GM21786 (cell line): ENCODE measurements around the gene SLC12A7.
"Not testable (repeated sequence)": the region's sequence is repeated elsewhere in the genome, so short reads cannot be mapped to it uniquely, and the experiment has no call there.

Source experiments
- ATAC-seq: cut with Tn5 transposase; IDR thresholded peaks from one replicate; pipeline ENCODE4 v1.9.1; 2021; ENCODE audit not compliant: unreplicated experiment

Gene SLC12A7

DNA sequence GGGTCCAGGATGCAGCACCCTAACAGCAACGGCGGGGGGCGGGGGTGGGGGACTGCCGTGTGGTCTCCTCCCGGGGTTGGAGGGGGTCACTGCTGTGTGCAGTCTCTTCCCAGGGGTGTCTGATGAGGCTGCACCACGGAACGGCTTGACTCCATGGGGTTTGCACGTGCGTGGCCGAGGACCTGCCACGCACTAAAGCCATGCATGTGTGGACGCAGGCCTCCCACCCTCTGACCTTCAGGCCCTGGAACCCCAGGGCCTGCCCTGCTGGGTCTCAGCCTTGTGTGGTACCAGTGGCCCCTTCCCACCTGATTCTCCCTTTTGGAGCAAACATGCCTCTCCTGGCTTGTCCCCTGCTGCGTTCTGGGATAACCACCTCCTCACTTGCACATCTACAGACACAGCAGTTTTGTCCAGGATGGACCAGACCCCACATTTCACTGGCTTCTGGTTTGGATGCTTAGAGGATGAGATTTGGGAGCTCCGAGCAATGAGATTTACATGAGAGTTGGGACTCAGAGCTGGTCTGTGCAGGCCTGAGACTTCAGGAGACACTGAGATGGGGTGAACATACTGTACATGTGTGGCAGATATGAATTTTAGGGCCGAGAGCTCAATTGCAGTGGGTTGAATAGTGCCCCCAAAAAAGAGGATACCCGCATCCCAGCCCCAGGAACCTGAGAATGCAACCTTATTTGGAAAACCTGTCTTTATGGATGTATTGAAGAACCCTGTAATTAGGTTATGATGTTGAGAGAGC, 45.8 kb downstream of the SLC12A7 start:
- ATAC-seq, result no peak

- no peak for ATAC-seq
These were observed 46.6 kb downstream of the SLC12A7 start for GRCh38 chr5:1065143-1065750.

DNA sequence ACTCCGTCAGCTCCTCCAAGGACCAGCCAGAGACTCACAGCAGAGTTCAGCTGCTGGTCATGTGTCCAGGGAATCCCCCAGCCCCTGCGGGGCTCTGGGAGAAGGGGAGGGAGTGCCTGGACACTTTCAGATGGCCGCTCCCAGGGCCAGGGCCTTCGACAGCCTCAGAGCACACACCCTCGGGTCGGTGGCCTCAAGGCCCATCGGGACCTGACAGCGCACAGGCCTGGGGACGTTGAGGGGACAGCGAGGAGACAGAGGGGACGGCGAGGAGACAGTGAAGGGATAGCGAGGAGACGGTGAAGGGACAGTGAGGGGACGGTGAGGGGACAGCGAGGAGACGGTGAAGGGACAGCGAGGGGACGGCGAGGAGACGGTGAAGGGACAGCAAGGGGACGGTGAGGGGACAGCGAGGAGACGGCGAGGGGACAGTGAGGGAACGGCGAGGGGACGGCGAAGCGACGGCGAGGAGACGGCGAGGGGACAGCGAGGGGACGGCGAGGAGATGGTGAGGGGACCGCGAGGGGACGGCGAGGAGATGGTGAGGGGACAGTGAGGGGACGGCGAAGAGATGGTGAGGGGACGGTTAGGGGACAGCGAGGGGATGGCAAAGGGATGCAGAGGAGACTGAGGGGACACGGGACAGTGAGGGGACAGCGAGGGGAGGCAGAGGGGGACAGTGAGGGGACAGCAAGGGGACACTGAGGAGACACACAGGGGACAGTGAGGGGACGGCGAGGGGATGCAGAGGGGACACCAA, 47.3 kb downstream of the SLC12A7 start:
- ATAC-seq, result no peak

GRCh38 chr5:1063661-1064382, 48.0 kb downstream of the SLC12A7 start:
- no peak for ATAC-seq

DNA sequence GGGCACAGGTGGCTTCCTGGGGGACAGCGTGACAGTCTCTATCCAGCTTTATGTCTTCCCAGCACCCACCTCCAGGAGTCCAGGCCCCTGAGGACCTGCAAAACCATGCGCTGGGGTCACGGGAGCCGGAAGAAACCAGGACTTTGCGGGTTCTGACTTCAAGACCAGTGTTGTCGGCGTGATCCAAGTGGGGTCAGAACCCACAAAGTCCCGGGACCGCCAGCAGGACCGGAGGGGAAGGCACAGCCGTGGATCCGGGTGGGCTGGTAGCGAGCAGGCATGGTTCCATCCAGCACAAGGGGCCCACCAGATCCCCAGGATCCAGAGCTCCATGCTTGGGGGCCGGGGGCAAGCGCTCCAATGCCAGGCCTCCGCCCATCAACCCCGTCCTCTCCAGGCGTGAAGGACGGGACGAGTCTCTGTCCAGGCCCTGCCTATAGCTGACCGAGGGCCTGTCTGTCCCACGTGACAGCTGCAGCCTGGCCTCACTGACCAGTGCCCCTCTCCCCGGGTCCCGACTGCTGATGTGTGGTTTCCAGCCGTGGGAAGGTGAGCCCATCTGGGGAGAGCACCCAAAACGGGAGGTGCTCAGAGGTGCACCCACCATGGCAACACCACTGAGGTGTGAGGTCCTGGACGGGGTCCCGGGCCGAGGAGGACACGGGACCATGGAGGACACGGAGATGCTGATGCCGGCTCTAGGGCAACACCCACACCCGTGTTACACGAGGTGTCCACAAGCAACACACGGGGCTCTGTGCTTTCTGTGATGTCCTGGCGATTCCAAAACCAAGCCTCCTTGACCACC, 48.9 kb downstream of the SLC12A7 start:
- ATAC-seq, result no peak

DNA sequence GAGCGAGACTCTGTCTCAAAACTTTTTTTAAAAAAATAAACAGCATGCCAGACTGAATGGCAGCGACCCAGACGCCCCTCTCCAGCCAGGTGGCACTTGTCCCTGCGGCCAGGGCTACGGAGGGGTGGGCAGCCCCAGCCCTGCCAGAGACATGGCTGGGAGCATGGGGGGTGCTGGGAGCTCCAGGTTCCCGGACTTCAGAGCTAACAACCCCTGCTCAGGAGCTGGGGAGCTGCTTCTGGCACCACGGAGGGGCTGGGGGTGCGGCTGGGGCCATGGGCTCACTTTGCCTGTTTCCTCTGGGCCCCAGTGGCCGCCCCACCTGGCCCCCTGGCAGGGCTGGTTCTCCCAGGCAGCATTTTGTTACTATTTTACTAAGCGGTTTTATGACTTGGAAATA, 49.9 kb downstream of the SLC12A7 start:
- ATAC-seq, result no peak

GRCh38 chr5:1061292-1061691, 50.6 kb downstream of the SLC12A7 start:
- ATAC-seq, result not testable (repeated sequence)

GRCh38 chr5:1060535-1060981, 51.3 kb downstream of the SLC12A7 start:
- ATAC-seq, result no peak

DNA sequence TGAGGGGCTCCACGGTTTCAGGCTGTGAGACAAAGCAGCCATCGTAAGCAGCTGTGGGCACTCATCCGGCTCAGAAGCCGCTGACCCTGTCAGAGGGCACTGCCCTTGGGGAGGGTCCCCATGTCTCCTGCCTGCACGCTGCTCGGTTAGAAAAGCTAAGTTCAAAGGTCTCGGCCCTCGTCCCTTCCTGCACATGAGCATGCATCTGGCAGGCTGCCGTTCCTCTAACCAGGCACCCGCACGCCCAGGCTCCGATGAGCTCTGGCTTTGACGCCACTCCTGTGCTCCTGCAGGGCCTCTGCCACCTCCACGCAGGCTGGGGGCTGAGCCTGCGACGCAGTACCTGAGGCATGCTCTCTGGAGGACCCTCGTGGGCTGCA, 52.0 kb downstream of the SLC12A7 start:
- ATAC-seq, result no peak

DNA sequence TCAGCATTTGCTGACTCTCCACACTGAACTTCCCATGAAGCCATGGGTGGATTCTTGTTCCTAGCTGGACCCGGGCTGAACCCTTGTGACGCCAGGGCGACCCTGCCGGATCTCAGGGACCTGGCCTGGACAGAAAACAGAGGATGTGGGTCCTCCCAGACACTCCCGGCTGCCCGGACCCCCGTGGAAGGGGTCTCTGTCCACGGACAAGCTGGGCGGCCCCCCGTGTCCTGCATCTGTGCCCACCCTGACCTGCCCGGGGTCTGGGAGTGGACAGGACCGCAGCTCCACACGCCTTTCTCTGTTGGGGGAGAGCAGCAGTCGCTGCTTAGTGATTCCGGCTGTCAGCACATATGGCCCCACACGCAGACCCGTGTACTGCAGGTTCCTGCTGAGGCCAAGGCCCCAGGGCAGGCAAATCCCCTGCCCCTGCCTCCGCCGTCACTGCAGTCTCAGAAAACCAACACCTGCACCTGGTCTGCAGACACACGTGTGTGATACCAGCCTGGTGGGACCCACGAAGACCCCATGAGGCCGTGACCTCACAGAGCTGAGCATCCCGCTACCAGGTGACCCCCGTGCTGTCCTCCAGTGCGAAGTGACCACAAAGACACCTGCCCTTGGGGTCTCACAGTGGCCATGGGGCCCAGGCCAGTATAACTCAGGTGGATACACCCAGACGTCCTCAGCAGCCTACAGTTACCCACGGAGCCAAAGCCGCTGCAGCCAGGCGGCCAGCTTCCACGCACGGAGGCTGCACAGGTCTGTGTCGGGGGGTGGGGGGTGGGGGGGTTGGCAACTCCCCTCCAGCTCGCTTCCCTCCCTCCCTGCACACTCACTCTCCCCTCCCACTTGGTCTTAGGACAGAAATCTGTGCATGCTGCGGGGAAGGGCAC, 52.6 kb downstream of the SLC12A7 start:
- no peak for ATAC-seq

DNA sequence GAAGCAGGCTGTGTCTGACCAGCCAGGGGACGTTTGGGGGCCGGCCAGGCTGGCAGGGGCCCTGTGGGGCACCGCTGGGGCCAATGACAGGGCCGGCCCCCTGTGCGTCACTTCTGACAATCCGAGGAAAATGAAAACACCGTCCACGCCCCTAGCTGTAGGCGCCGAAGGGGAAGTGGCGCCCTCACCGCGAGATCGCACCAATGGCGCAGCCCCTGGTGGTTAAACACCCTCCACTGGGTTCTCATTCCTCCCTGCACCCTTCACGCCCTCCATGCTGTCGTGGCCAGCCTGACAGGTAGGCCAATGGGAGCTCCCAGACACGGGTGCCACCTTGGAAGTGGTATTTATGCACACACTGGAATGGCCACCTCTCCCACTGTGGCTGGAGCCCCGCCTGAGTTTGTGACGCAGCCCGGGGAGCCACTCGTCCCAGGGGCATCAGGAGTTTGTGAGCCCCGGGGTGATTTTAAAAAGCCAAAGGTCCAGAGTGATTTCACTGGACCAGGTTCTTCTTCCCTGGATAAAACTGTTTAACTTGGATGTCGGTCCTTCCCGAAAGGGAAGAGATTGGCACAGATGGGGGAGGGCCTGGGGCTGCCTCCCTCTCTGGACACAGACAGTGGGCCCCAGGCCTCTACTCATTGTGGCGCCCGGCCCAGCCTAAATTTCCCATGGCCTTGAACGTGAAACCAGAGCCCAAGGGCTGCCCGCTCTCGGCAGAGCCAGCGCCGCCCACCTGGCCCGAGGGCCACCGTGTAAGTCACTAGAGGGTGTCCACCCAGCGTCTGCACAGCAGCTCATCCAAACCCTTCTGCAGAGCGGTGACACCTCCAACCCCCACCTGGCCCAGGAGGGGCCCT, 53.5 kb downstream of the SLC12A7 start:
- no peak for ATAC-seq

- no peak for ATAC-seq
These were observed 54.3 kb downstream of the SLC12A7 start for GRCh38 chr5:1057485-1058082.

- no peak for ATAC-seq
These were observed 55.0 kb downstream of the SLC12A7 start for GRCh38 chr5:1056611-1057484.

GRCh38 chr5:1055896-1056610, 55.8 kb downstream of the SLC12A7 start:
- no peak for ATAC-seq

- no peak for ATAC-seq
These were observed 56.8 kb downstream of the SLC12A7 start for GRCh38 chr5:1054799-1055775.
